Epithelial cell of proximal tubule (primary cell): Measurements from ENCODE around the gene ACADM. TPM values are rescaled to one million over a fixed set of nuclear protein-coding genes. Genes with fewer than 3 reads are reported as not detected.
"Not testable (repeated sequence)": the region's sequence is repeated elsewhere in the genome, so short reads cannot be mapped to it uniquely, and the experiment has no call there.

Experiments
- DNase-seq: peaks from one replicate; pipeline ENCODE4 v3.0.0-alpha.2; 2011; ENCODE audit warnings: low read depth
- H3K4me3 ChIP-seq: 2 replicates; pipeline ENCODE4 v1.5.1; 2011; ENCODE audit warnings: low read depth, mild to moderate bottlenecking, low read length
- total RNA-seq: library from RNA; depleted of rRNA; stranded (reverse); fragments of >200 nt; gene quantifications from 2 replicates; pipeline ENCODE4 v1.2.3, GENCODE V29; 2015
- TF ChIP-seq, protein P1 (sequence below): conservative IDR thresholded peaks from 2 replicates; pipeline ENCODE4 v1.5.1; 2012; ENCODE audit warnings: low read depth, mild to moderate bottlenecking, low read length

The ACADM gene
- total RNA-seq, 1 donor from 2014 or later, result 37.8 TPM

DNA sequence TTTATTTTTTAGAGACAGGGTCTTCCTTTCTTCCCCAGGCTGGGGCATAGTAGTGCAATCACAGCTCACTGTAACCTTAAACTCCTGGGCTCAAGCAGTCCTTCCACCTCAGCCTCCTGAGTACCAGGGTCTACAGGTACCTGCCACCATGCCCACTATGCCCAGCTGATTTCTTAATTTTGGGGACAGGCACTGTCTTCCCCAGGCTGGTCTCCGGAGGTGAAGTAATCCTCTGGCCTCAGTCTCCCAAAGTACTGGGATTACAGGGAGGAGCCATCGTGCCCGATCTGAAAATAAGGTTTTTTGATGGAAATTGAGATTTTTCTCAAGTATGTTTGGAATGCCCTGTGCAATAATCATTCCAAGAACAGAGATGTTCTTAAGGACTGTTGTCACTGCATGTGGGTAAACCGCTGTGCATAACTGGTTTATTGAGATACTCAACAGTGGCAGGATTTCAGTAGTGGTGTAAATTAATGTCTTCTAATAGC is 71.2 kb downstream of the ACADM start:
- H3K4me3 ChIP-seq, result no peak overlapping the region
- TF ChIP-seq, protein P1, sequence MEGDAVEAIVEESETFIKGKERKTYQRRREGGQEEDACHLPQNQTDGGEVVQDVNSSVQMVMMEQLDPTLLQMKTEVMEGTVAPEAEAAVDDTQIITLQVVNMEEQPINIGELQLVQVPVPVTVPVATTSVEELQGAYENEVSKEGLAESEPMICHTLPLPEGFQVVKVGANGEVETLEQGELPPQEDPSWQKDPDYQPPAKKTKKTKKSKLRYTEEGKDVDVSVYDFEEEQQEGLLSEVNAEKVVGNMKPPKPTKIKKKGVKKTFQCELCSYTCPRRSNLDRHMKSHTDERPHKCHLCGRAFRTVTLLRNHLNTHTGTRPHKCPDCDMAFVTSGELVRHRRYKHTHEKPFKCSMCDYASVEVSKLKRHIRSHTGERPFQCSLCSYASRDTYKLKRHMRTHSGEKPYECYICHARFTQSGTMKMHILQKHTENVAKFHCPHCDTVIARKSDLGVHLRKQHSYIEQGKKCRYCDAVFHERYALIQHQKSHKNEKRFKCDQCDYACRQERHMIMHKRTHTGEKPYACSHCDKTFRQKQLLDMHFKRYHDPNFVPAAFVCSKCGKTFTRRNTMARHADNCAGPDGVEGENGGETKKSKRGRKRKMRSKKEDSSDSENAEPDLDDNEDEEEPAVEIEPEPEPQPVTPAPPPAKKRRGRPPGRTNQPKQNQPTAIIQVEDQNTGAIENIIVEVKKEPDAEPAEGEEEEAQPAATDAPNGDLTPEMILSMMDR, result no peak
- no peak for DNase-seq

DNA sequence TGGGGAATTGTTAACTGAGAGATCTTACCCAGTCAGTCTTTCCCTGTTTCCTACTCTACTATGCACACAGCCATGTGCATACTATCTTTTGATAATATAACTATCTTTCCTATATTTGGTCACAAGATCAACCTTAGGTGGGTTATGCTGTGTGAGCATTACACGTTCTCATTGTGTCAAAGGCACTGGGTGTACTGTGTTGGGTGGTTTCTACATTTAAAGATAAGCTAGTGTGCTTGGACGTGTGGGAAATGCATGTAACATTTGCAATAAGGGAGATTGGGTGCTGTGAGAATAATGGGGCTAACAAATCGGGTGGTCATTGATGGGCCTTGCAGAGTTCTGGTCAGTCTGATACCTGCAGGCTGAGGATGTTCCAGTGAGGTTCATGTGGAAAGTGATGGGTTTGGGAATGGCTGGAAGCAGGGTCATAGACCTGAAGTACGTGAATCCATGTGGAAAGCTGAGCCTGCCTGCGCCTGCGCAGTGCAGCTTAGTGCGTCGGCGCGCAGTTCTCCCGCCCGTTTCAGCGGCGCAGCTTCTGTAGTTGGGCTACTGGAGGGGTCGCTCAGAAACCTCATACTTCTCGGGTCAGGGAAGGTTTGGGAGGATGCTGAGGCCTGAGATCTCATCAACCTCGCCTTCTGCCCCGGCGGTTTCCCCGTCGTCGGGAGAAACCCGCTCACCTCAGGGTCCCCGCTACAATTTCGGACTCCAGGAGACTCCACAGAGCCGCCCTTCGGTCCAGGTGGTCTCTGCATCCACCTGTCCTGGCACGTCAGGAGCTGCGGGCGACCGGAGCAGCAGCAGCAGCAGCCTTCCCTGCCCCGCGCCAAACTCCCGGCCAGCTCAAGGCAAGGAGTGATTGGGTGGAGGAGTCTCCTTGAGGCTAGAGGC is 72.1 kb downstream of the ACADM start, which contains the start of gene MSH4:
MSH4 (plus strand) TSS at position 507 of the 897 bp plus-strand sequence; CDS start at position 611, 104 bp downstream.
- no peak for DNase-seq
- H3K4me3 ChIP-seq, result peak within 1 kb of the TSS; percentile 11
- TF ChIP-seq, protein P1, result no peak

DNA sequence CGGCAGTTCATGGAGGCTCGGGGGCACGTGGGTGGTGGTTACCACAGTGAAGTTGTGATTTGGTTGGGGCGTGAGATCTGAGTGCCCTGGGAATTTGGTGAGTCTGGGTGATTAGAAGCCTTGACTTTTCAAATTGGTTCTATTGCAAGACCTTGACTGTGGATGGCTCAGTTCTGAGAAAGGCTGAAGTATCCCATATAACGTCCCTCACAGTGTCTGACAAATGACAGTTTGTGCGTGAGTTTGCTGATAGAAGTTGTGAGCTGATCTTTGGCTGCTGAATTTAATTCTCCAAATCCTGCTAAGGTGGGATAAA is 72.7 kb downstream of the ACADM start:
- TF ChIP-seq, protein P1, result no peak
- H3K4me3 ChIP-seq, result peak overlapping the region; percentile 11
- DNase-seq, result no peak

DNA sequence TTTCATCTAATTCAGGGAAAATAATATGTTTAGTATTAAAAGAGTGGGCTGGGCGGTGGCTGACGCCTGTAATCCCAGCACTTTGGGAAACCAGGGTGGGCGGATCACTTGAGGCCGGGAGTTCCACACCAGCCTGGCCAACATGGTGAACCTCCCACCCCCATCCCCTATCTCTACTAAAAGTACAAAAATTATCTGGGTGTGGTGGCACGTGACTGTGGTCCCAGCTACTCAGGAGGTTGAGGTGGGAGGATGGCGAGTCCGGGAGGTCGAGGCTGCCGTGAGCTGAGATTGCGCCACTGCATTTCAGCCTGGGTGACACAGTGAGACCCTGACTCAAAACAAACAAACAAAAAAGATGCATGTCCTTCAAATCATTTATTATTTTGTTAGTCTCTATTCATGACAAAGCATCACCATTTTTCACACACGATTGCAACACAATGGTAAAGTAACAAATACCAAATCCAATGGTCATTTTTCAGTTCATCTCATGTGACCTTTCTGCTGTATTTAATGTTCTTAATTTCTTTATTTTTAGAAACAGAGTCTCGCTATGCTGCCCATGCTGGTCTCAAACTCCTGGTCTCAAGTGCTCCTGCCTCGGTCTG is 73.2 kb downstream of the ACADM start:
- no peak for DNase-seq
- TF ChIP-seq, protein P1, result no peak
- no peak overlapping the region for H3K4me3 ChIP-seq

DNA sequence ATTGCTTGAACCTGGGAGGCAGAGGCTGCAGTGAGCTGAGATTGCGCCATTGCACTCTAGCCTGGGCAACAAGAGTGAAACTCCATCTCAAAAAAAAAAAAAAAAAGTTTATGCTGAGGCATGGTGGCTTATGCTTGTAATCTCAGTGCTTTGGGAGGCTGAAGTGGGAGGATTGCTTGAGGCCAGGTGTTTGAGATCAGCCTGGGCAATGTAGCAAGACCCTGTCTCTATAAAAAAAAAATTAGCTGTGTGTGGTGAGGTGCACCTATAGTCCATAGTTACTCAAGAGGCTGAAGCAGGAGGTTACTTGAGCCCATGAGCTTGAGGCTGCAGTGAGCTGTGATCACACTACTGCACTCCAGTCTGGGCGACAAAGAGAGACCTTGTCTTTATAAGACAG is 77.0 kb downstream of the ACADM start:
- not testable (repeated sequence) for DNase-seq, H3K4me3 ChIP-seq

DNA sequence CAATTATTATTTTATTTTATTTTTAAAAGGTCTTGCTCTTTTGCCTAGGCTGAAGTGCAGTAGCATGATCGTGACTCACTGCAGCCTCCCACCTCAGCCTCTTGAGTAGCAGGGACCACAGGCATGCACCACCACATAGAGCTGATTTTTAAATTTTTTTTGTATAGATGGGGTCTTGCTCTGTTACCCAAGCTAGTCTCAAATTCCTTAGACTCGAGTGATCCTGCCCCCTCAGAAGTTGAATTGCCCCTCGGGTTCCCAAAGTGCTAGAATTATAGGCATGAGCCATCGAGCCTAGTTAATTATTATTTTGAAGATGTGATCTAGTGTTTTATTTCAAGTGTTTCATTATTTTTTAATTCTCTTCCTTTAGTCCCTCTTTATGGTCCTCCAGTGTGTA is 84.4 kb downstream of the ACADM start:
- DNase-seq, result no peak
- no peak overlapping the region for H3K4me3 ChIP-seq
- TF ChIP-seq, protein P1, result no peak

DNA sequence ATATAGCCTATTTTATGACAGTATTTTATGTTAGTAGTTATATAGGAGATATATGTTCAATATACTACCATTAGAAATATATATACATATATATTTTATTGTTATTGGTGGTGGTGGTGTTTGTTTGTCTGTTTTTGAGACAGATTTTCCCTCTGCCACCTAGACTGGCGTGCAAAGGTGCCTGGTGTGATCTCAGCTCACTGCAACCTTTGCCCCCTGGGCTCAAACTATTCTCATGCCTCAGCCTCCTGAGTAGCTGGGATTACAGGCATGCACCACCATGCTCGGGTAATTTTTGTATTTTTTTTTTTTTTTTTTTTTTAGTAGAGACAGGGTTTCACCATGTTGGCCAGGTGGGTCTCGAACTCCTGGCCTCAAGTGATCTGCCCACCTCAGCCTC is 85.6 kb downstream of the ACADM start:
- not testable (repeated sequence) for DNase-seq, H3K4me3 ChIP-seq
